CD14-positive monocyte (primary cell): Measurements from ENCODE around the gene NAV1. TPM values are rescaled to one million over a fixed set of nuclear protein-coding genes. Genes with fewer than 3 reads are reported as not detected.

Experiments
- DNase-seq, 3 donors: peaks; one replicate each; pipeline ENCODE4 v3.0.0-alpha.2; 2011 to 2022
- H2AFZ ChIP-seq: 2 replicates; pipeline ENCODE4 v1.6.0; 2012; ENCODE audit warnings: mild to moderate bottlenecking, low read depth, low read length, inconsistent platforms; ENCODE audit not compliant: insufficient read depth, poor library complexity, severe bottlenecking
- H3K27ac ChIP-seq, 2 donors: 1 replicate in 1 of 2; 2 replicates in 1 of 2; pipeline ENCODE4 v1.5.1; 2012 to 2013; ENCODE audit warnings: low read length in 2 of 2, control low read depth in 1 of 2, inconsistent platforms in 1 of 2, low read depth in 1 of 2, mild to moderate bottlenecking in 1 of 2
- H3K27me3 ChIP-seq, 2 donors: one replicate each; pipeline versions ENCODE4 v1.6.0 to v1.6.1; 2011 to 2013; ENCODE audit warnings: low read length in 2 of 2; ENCODE audit not compliant: control insufficient read depth in 2 of 2, insufficient read depth in 2 of 2
- H3K36me3 ChIP-seq, 2 donors: replicated peaks in 1 of 2; 1 replicate in 1 of 2; 2 replicates in 1 of 2; pipeline versions ENCODE4 v1.5.1 to v1.6.1; 2012 to 2013; ENCODE audit warnings: low read length in 2 of 2, control low read depth in 1 of 2, inconsistent platforms in 1 of 2, mild to moderate bottlenecking in 1 of 2; ENCODE audit not compliant: insufficient read depth in 2 of 2, control insufficient read depth in 1 of 2
- H3K4me1 ChIP-seq, 2 donors: 1 replicate in 1 of 2; 2 replicates in 1 of 2; pipeline versions ENCODE4 v1.5.1 to v1.6.1; 2012 to 2013; ENCODE audit warnings: low read length in 2 of 2, control low read depth in 1 of 2, inconsistent platforms in 1 of 2, mild to moderate bottlenecking in 1 of 2, moderate library complexity in 1 of 2; ENCODE audit not compliant: insufficient read depth in 2 of 2, control insufficient read depth in 1 of 2
- H3K4me2 ChIP-seq: replicated peaks from 2 replicates; pipeline ENCODE3; 2012; ENCODE audit warnings: low read length, moderate library complexity, mild to moderate bottlenecking; ENCODE audit not compliant: poor library complexity, severe bottlenecking; ENCODE audit errors: extremely low read depth
- H3K4me3 ChIP-seq, 3 experiments: fragments of 200-600 bp in 1 of 3; sonication (generic) in 1 of 3; replicated peaks in 1 of 3; 1 replicate in 2 of 3; 2 replicates in 1 of 3; pipeline ENCODE4 v1.5.1; 2011 to 2013; ENCODE audit warnings: low read length in 3 of 3, mild to moderate bottlenecking in 3 of 3, control low read depth in 2 of 3, low read depth in 2 of 3, inconsistent platforms in 1 of 3, moderate library complexity in 1 of 3
- H3K79me2 ChIP-seq: 2 replicates; pipeline ENCODE4 v1.6.0; 2012; ENCODE audit warnings: mild to moderate bottlenecking, control low read depth, inconsistent platforms, low read length, moderate library complexity; ENCODE audit not compliant: insufficient read depth
- H3K9ac ChIP-seq: 2 replicates; pipeline ENCODE4 v1.6.0; 2017; ENCODE audit warnings: low read length, mild to moderate bottlenecking; ENCODE audit not compliant: insufficient read depth, poor library complexity, severe bottlenecking
- H3K9me3 ChIP-seq, 2 donors: replicated peaks in 1 of 2; 1 replicate in 1 of 2; 2 replicates in 1 of 2; pipeline versions ENCODE4 v1.5.1 to v1.6.1; 2012 to 2013; ENCODE audit warnings: low read length in 2 of 2, control low read depth in 1 of 2; ENCODE audit not compliant: control insufficient read depth in 1 of 2, insufficient read depth in 1 of 2
- H4K20me1 ChIP-seq: 2 replicates; pipeline ENCODE4 v1.6.0; 2012; ENCODE audit warnings: mild to moderate bottlenecking, low read length, control low read depth, moderate library complexity; ENCODE audit not compliant: insufficient read depth
- H3K27ac Mint-ChIP-seq, 7 donors: one replicate each; pipeline ENCODE4 v1.8.0; 2020; ENCODE audit warnings: mild to moderate bottlenecking in 7 of 7, mixed read lengths in 7 of 7, moderate library complexity in 6 of 7, inconsistent platforms in 2 of 7
- H3K27me3 Mint-ChIP-seq, 3 donors: one replicate each; pipeline ENCODE4 v1.8.0; 2021 to 2022; ENCODE audit warnings: low read depth in 3 of 3, mild to moderate bottlenecking in 3 of 3, mixed read lengths in 3 of 3, moderate library complexity in 3 of 3, inconsistent platforms in 1 of 3
- H3K36me3 Mint-ChIP-seq, 2 donors: one replicate each; pipeline ENCODE4 v1.8.0; 2020; ENCODE audit warnings: mixed read lengths in 2 of 2, inconsistent platforms in 1 of 2, mild to moderate bottlenecking in 1 of 2
- H3K4me1 Mint-ChIP-seq: one replicate; pipeline ENCODE4 v1.8.0; 2020; ENCODE audit warnings: mild to moderate bottlenecking, mixed read lengths
- H3K4me3 Mint-ChIP-seq, 2 donors: one replicate each; pipeline ENCODE4 v1.8.0; 2020; ENCODE audit warnings: mild to moderate bottlenecking in 2 of 2, mixed read lengths in 2 of 2, moderate library complexity in 1 of 2
- H3K9me3 Mint-ChIP-seq, 7 donors: one replicate each; pipeline ENCODE4 v1.8.0; 2020 to 2022; ENCODE audit warnings: mixed read lengths in 7 of 7, mild to moderate bottlenecking in 6 of 7, moderate library complexity in 6 of 7, inconsistent platforms in 2 of 7
- CTCF ChIP-seq: fragments of 200-600 bp; IDR thresholded peaks from one replicate; pipeline ENCODE4 v1.8.0; 2022; ENCODE audit warnings: antibody characterized with exemption, mild to moderate bottlenecking
- WGBS: methylation state at CpG from one replicate; pipeline ENCODE4 v1.1.5; 2013; ENCODE audit warnings: missing lambda C conversion rate; ENCODE audit not compliant: insufficient coverage; 5-methylcytosine and 5-hydroxymethylcytosine counted together
- intact Hi-C, 2 donors: fragments of 100-400 bp; cut with micrococcal nuclease; formaldehyde crosslinking; loops; one replicate each; pipeline versions ENCODE4 v1.15.0 to v1.15.1; 2023
- polyA plus RNA-seq, 3 donors: library from polyadenylated mRNA; depleted of rRNA in 1 of 3; unstranded in 2 of 3; stranded (reverse) in 1 of 3; fragments of 300-500 nt in 2 of 3; fragments of >200 nt in 1 of 3; fragmentation: Illumina TruSeq in 2 of 3; gene quantifications; 1 replicate in 2 of 3; 2 replicates in 1 of 3; pipeline ENCODE4 v1.2.3, GENCODE V29; 2012 to 2021

Gene NAV1
- polyA plus RNA-seq, 3 donors, result 0.37 to 1.4 (median 0.89) TPM

- no peak overlapping the region for H2AFZ ChIP-seq
- H3K27me3 Mint-ChIP-seq, result peaks cover 0 to 6% (median 0%) of the 10 kb centered on the region in 3 donors
- peaks cover 19% of the 10 kb centered on the region in 2 donors for H3K36me3 Mint-ChIP-seq
- no peak overlapping the region for H3K27ac Mint-ChIP-seq
- WGBS, result 92% methylated on average over 2 of the region's 3 CpGs
- intact Hi-C loops, result no loop called here
- H3K9me3 ChIP-seq, result peaks cover 0 to 2% of the 10 kb centered on the region in 2 donors
- no peaks in the 10 kb centered on the region for H3K4me1 ChIP-seq
- no peak overlapping the region for H3K27ac ChIP-seq
- H3K36me3 ChIP-seq, result no peaks in the 10 kb centered on the region
- H3K4me3 Mint-ChIP-seq, result no peak overlapping the region
- no peak for TF ChIP-seq CTCF
- no peak for DNase-seq
- peaks cover 0 to 5% (median 0%) of the 10 kb centered on the region in 7 donors for H3K9me3 Mint-ChIP-seq
- peaks cover 8% of the 10 kb centered on the region for H3K4me1 Mint-ChIP-seq
- H4K20me1 ChIP-seq, result no peaks in the 10 kb centered on the region
- H3K27me3 ChIP-seq, result no peaks in the 10 kb centered on the region
- H3K4me3 ChIP-seq, result no peak overlapping the region
- no peak overlapping the region for H3K9ac ChIP-seq
- H3K4me2 ChIP-seq, result no peak overlapping the region
- no peaks in the 10 kb centered on the region for H3K79me2 ChIP-seq
Observed at GRCh38 chr1:201528631-201529252, 10.2 kb upstream of the NAV1 start.

- no peak overlapping the region for H3K4me3 ChIP-seq
- 48% methylated on average over 24 of the region's 26 CpGs for WGBS
- peak; percentile 55 to 70 (median 66) for DNase-seq
- H2AFZ ChIP-seq, result no peak overlapping the region
- Mint-ChIP-seq H3K9me3 (no peaks in the 10 kb centered on the region), H3K36me3 (peaks cover 16% of the 10 kb centered on the region in 2 donors), H3K27ac (no peak overlapping the region), H3K27me3 (peaks cover 0 to 6% (median 1%) of the 10 kb centered on the region in 3 donors), H3K4me3 (peak overlapping the region; percentile 16 to 51), H3K4me1 (peaks cover 16% of the 10 kb centered on the region)
- H3K27me3 ChIP-seq, result no peaks in the 10 kb centered on the region
- H4K20me1 ChIP-seq, result no peaks in the 10 kb centered on the region
- H3K4me1 ChIP-seq, result peaks cover 12% of the 10 kb centered on the region in 2 donors
- H3K27ac ChIP-seq, result no peak overlapping the region
- no peaks in the 10 kb centered on the region for H3K79me2 ChIP-seq
- no peaks in the 10 kb centered on the region for H3K9me3 ChIP-seq
- no peak overlapping the region for H3K4me2 ChIP-seq
- H3K9ac ChIP-seq, result no peak overlapping the region
- no peaks in the 10 kb centered on the region for H3K36me3 ChIP-seq
- intact Hi-C loops, result loop anchor here (2.0 to 5.0 kb wide), 2 partner anchors 174 to 261 kb away; no protein-coding TSS in a partner anchor
- peak; percentile 84 for TF ChIP-seq CTCF
Observed at GRCh38 chr1:201530741-201531531, 8.0 kb upstream of the NAV1 start.
